ENCODE data around the gene TMEM132D.
A peak's percentile ranks its signal among the peaks of the same experiment; 100 is the strongest.

Gene TMEM132D

GRCh38 chr12:129530984-129531383 is 372.8 kb downstream of the TMEM132D start:
- no peak for DNase-seq

- no peak for DNase-seq
These were observed 373.3 kb downstream of the TMEM132D start for GRCh38 chr12:129530517-129530916.

- no peak for DNase-seq
These were observed 376.3 kb downstream of the TMEM132D start for GRCh38 chr12:129527506-129527905.

- no peak for DNase-seq
These were observed 380.2 kb downstream of the TMEM132D start for GRCh38 chr12:129523621-129524020.

- DNase-seq: no peak
These were observed 383.1 kb downstream of the TMEM132D start for GRCh38 chr12:129520739-129521138.

- no peak for DNase-seq
These were observed 400.0 kb downstream of the TMEM132D start for GRCh38 chr12:129503802-129504201.

- DNase-seq: no peak
These were observed 407.6 kb downstream of the TMEM132D start for GRCh38 chr12:129496226-129496625.

- DNase-seq: peak; percentile 95
These were observed 409.1 kb downstream of the TMEM132D start for GRCh38 chr12:129494766-129495165.

- no peak for DNase-seq
These were observed 409.6 kb downstream of the TMEM132D start for GRCh38 chr12:129494260-129494659.

GRCh38 chr12:129489100-129489676 is 414.6 kb downstream of the TMEM132D start:
- DNase-seq: no peak

- DNase-seq: peak; percentile 64
These were observed 416.9 kb downstream of the TMEM132D start for GRCh38 chr12:129486931-129487330.

- no peak for DNase-seq
These were observed 420.5 kb downstream of the TMEM132D start for GRCh38 chr12:129483111-129483893.

- no peak for DNase-seq
These were observed 421.9 kb downstream of the TMEM132D start for GRCh38 chr12:129481921-129482320.

- no peak for DNase-seq
These were observed 433.6 kb downstream of the TMEM132D start for GRCh38 chr12:129470196-129470595.

GRCh38 chr12:129467726-129468125 is 436.1 kb downstream of the TMEM132D start:
- peak; percentile 66 for DNase-seq

GRCh38 chr12:129467289-129467688 is 436.5 kb downstream of the TMEM132D start:
- DNase-seq: no peak

GRCh38 chr12:129466499-129466898 is 437.3 kb downstream of the TMEM132D start:
- DNase-seq: peak; percentile 26

GRCh38 chr12:129459886-129460285 is 443.9 kb downstream of the TMEM132D start:
- DNase-seq: no peak

- DNase-seq: no peak
These were observed 457.1 kb downstream of the TMEM132D start for GRCh38 chr12:129446696-129447095.

GRCh38 chr12:129440278-129440677 is 463.5 kb downstream of the TMEM132D start:
- DNase-seq: no peak

- no peak for DNase-seq
These were observed 469.0 kb downstream of the TMEM132D start for GRCh38 chr12:129434790-129435189.

GRCh38 chr12:129428240-129428936 is 475.4 kb downstream of the TMEM132D start:
- DNase-seq: no peak

- no peak for DNase-seq
These were observed 480.7 kb downstream of the TMEM132D start for GRCh38 chr12:129423041-129423580.

GRCh38 chr12:129413295-129413694 is 490.5 kb downstream of the TMEM132D start:
- DNase-seq: no peak
